LoVo (cell line): Measurements from ENCODE around the gene RGMA.
A peak's percentile ranks its signal among the peaks of the same experiment; 100 is the strongest.

Source experiments
- DNase-seq: peaks from one replicate; pipeline ENCODE4 v3.0.0-alpha.2; 2016; ENCODE audit warnings: low spot score

The RGMA gene

GRCh38 chr15:93093765-93094164 is 4.8 kb upstream of the RGMA start:
- DNase-seq, result no peak

GRCh38 chr15:93091465-93091864 is 2.5 kb upstream of the RGMA start:
- DNase-seq, result no peak

- DNase-seq, result no peak
These were observed 805 bp upstream of the RGMA start for GRCh38 chr15:93089727-93090305.

- DNase-seq, result no peak
These were observed 621 bp downstream of the RGMA start for GRCh38 chr15:93088200-93088980.

GRCh38 chr15:93087825-93088199 is 1.2 kb downstream of the RGMA start:
- DNase-seq, result peak; percentile 29

GRCh38 chr15:93086791-93087190 is 2.2 kb downstream of the RGMA start:
- DNase-seq, result no peak

GRCh38 chr15:93085692-93086091 is 3.3 kb downstream of the RGMA start:
- DNase-seq, result no peak

- no peak for DNase-seq
These were observed 6.2 kb downstream of the RGMA start for GRCh38 chr15:93082861-93083260.

- DNase-seq, result no peak
These were observed 7.6 kb downstream of the RGMA start for GRCh38 chr15:93081399-93081798.

GRCh38 chr15:93080451-93080850 is 8.6 kb downstream of the RGMA start:
- no peak for DNase-seq

- DNase-seq, result no peak
These were observed 12.1 kb downstream of the RGMA start for GRCh38 chr15:93076875-93077274.

- DNase-seq, result no peak
These were observed 12.8 kb downstream of the RGMA start for GRCh38 chr15:93076217-93076616.

GRCh38 chr15:93074599-93074998 is 14.4 kb downstream of the RGMA start:
- no peak for DNase-seq

GRCh38 chr15:93073465-93073952 is 15.5 kb downstream of the RGMA start:
- DNase-seq, result no peak

GRCh38 chr15:93072411-93073394 is 16.3 kb downstream of the RGMA start:
- DNase-seq, result no peak

GRCh38 chr15:93072011-93072410 is 17.0 kb downstream of the RGMA start:
- DNase-seq, result no peak

- DNase-seq, result no peak
These were observed 17.5 kb downstream of the RGMA start for GRCh38 chr15:93071469-93071936.

- DNase-seq, result no peak
These were observed 18.3 kb downstream of the RGMA start for GRCh38 chr15:93070551-93071296.

GRCh38 chr15:93070132-93070531 is 18.9 kb downstream of the RGMA start:
- DNase-seq, result no peak

- DNase-seq, result no peak
These were observed 20.3 kb downstream of the RGMA start for GRCh38 chr15:93068581-93069199.

GRCh38 chr15:93067649-93068085 is 21.3 kb downstream of the RGMA start:
- DNase-seq, result no peak
